ENCODE results near the gene COG8.

DNA sequence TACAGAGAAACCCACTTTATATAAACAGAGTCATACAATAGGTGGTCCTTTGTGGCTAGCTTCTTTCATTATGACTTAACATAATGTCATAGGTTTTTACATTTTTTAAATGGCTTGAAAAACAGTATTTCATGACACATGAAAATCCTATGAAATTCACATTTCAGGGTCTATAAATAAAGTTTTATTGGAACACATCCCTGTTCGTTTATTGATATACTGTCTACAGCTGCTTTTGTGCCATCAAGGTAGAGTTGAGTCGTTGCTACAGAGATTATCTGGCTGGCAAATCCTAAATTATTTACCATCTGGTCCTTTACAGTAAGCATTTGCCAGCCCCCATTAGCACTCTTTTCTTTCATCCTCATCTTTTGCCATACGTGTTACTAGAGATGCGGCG lies 25.9 kb downstream of the COG8 start:
- TF ChIP-seq POLR2A (IDR thresholded peaks at IDR 0.05; ENCODE audit: low read length) (no peak), GATA1 (IDR thresholded peaks at IDR 0.05; ENCODE audit: low read depth, low read length) (no peak)

Data from erythroblast (primary cell).